ENCODE results near the gene CFAP221.

The CFAP221 gene

DNA sequence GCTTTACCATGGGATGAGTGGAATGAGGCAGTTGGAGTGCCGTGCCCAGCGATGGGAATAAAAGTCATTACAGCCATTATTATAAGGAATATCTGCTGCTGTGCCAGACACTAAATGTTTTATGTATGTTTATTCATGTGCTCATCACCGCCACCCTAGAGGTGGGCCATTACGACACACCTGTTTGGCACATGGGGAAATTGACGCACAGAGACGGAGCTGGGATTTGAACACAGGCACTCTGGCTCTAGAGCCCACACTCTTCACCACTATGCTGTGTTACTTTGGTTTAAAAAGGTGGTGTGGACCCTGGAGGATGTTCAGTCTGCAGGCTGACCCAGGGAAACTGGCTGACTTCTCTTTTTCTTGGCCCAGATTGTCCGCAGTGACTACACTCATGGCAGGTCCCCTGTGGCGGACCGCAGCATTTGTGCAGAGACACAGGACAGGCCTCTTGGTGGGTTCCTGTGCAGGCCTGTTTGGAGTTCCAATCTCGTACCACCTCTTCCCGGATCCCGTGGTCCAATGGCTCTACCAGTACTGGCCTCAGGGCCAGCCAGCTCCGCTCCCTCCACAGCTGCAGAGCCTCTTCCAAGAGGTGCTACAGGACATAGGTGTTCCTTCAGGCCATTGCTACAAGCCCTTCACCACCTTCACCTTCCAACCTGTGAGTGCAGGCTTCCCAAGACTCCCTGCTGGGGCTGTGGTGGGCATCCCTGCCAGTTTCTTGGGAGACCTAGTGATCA, 136.4 kb downstream of the CFAP221 start:
- no peak overlapping the region for H3K9ac ChIP-seq (ENCODE audit: low read depth, low read length)
- no peaks in the 10 kb centered on the region; the same call in 1 of the 2 replicates for H3K36me3 ChIP-seq (ENCODE audit: insufficient read depth, low read length)
- H3K4me1 ChIP-seq (ENCODE audit: insufficient read depth, low read length): peaks cover 17% of the 10 kb centered on the region
- no peaks in the 10 kb centered on the region for H3K9me3 ChIP-seq (ENCODE audit: control insufficient read depth, insufficient read depth, low read length)

DNA sequence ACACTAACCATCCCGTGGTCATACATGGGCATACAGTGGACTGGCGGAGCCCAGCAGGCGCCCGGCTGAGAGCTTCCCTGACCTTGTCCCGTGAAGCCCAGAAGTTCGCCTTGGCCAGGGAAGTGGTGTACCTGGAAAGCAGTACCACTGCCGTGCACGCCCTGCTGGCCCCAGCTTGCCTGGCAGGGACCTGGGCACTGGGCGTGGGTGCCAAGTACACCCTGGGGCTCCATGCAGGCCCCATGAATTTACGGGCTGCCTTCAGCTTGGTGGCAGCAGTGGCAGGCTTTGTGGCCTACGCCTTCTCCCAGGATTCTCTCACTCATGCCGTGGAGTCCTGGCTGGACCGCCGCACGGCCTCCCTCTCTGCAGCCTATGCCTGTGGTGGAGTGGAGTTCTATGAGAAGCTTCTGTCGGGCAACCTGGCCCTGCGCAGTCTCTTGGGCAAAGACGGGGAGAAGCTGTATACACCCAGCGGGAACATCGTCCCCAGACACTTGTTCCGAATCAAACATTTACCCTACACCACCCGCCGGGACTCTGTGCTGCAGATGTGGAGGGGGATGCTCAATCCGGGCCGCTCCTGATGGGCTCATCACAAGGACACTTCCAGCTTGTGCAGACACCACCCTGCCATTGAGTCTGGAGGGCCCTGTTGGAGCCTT, 137.1 kb downstream of the CFAP221 start:
- Histone ChIP-seq H3K9me3 (ENCODE audit: control insufficient read depth, insufficient read depth, low read length) (no peaks in the 10 kb centered on the region), H3K4me1 (ENCODE audit: insufficient read depth, low read length) (peaks cover 17% of the 10 kb centered on the region), H3K9ac (ENCODE audit: low read depth, low read length) (no peak overlapping the region), H3K36me3 (ENCODE audit: insufficient read depth, low read length) (no peaks in the 10 kb centered on the region; the same call in 1 of the 2 replicates)

GRCh38 chr2:119681868-119682220, 137.6 kb downstream of the CFAP221 start:
- Histone ChIP-seq H3K36me3 (ENCODE audit: insufficient read depth, low read length) (no peaks in the 10 kb centered on the region; the same call in 1 of the 2 replicates), H3K9ac (ENCODE audit: low read depth, low read length) (no peak overlapping the region), H3K4me1 (ENCODE audit: insufficient read depth, low read length) (peaks cover 17% of the 10 kb centered on the region), H3K9me3 (ENCODE audit: control insufficient read depth, insufficient read depth, low read length) (no peaks in the 10 kb centered on the region)

DNA sequence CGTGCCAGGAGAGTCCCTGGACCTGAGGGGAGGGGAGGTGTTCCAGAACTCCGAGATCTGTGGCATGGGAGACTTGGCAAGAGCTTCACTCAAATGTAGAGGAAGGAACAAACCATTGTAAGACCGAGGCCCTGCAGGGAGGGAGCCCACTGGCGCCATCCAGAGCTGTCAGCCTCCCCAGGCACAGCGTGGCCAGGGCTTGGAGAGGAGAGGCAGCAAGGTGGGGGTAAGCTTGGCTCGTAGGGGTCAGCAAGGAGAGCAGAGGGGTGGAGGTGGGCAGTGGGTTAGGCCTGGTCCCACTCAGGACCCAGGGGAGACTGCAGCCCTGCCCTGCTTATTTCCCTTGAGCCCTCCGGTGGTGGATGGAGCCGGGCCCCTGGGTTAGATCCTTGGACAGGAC, 138.3 kb downstream of the CFAP221 start:
- Histone ChIP-seq H3K9me3 (ENCODE audit: control insufficient read depth, insufficient read depth, low read length) (no peaks in the 10 kb centered on the region), H3K36me3 (ENCODE audit: insufficient read depth, low read length) (no peaks in the 10 kb centered on the region; the same call in 1 of the 2 replicates), H3K4me1 (ENCODE audit: insufficient read depth, low read length) (peaks cover 17% of the 10 kb centered on the region), H3K9ac (ENCODE audit: low read depth, low read length) (no peak overlapping the region)

GRCh38 chr2:119683074-119683712, 138.9 kb downstream of the CFAP221 start:
- Histone ChIP-seq H3K4me1 (ENCODE audit: insufficient read depth, low read length) (peaks cover 17% of the 10 kb centered on the region), H3K9ac (ENCODE audit: low read depth, low read length) (peak overlapping the region; percentile 22; the same call in 1 of the 2 replicates), H3K9me3 (ENCODE audit: control insufficient read depth, insufficient read depth, low read length) (no peaks in the 10 kb centered on the region), H3K36me3 (ENCODE audit: insufficient read depth, low read length) (no peaks in the 10 kb centered on the region; the same call in 1 of the 2 replicates)

DNA sequence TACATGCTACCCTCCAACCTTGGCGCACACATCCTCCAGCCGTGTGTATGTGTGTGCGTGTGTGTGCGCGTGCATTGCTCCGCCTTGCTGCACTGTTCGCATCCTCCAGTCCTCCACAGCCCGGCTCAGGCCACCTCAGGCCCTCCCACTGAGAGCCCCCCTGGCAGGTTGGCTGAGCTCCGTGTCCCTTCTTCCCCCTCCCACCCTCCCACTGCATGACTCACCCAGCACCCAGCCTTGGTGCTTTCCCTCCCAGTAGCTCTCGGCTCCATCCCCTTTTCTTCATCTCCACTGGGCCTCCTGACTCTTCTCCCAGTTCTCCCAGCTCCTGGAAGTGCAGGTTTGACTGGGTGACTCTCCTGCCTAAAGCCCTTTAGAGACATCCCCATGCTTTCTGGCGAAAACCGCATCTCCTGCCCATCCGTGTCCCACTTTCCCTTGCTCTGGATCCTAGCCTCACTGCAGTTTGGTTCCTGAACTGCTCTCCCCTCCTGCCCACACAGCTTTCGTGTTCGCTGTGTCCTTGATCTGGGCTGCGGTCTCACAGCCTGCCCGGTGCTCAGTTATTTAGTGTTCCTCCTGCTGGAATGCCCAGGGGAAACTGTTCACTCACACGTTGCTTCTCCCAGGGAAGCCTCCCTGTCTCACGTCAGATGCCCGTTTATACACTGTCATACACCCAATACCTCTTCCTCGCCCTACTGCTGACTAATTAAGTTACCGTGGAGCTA, 139.6 kb downstream of the CFAP221 start:
- Histone ChIP-seq H3K9me3 (ENCODE audit: control insufficient read depth, insufficient read depth, low read length) (no peaks in the 10 kb centered on the region), H3K4me1 (ENCODE audit: insufficient read depth, low read length) (peaks cover 17% of the 10 kb centered on the region), H3K36me3 (ENCODE audit: insufficient read depth, low read length) (no peaks in the 10 kb centered on the region; the same call in 1 of the 2 replicates), H3K9ac (ENCODE audit: low read depth, low read length) (peak overlapping the region; percentile 22; the same call in 1 of the 2 replicates)

- peak overlapping the region; percentile 22; the same call in 1 of the 2 replicates for H3K9ac ChIP-seq (ENCODE audit: low read depth, low read length)
- peaks cover 17% of the 10 kb centered on the region for H3K4me1 ChIP-seq (ENCODE audit: insufficient read depth, low read length)
- no peaks in the 10 kb centered on the region for H3K9me3 ChIP-seq (ENCODE audit: control insufficient read depth, insufficient read depth, low read length)
- no peaks in the 10 kb centered on the region; the same call in 1 of the 2 replicates for H3K36me3 ChIP-seq (ENCODE audit: insufficient read depth, low read length)
Observed at GRCh38 chr2:119684518-119684917, 140.3 kb downstream of the CFAP221 start.

DNA sequence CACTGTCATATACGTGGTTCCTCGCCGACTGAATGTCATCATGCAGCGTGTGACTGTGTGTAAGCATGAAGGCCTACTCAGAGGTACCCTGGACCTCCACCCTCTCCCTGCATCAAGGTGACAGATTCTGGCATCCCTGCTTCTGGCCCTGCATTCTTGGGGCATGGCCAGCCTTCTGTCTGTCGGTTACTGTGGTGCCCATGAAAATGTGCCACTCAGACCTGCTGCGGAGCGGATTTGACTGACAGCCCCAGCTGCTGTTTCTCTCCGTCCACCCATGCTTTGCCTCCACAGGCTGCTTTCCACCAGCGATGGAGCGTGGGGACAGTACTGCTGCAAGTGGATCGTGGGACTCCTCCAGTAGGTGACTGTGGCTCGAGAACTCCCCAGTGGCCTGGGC, 144.4 kb downstream of the CFAP221 start:
- Histone ChIP-seq H3K9ac (ENCODE audit: low read depth, low read length) (no peak overlapping the region), H3K9me3 (ENCODE audit: control insufficient read depth, insufficient read depth, low read length) (no peaks in the 10 kb centered on the region), H3K4me1 (ENCODE audit: insufficient read depth, low read length) (peaks cover 9% of the 10 kb centered on the region), H3K36me3 (ENCODE audit: insufficient read depth, low read length) (no peaks in the 10 kb centered on the region)

DNA sequence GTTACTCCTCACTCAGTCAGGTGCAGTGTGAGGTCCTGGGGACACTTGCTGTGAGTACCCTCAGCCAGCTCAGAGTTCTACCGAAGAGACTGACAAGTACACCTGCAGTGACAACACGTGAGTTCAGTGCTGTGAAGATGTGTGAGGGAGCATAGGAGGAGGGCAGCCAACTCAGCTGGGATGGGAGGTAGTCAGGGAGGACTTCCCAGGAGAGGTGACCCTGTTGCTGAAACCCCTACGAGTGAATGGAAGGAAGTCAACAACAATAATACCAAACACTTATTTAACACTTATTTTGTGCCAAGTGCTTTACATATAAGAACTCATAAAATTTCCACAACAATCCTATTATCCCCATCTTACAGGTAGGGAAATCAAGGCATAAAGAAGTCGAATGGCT, 145.0 kb downstream of the CFAP221 start:
- Histone ChIP-seq H3K36me3 (ENCODE audit: insufficient read depth, low read length) (no peaks in the 10 kb centered on the region), H3K4me1 (ENCODE audit: insufficient read depth, low read length) (peaks cover 10% of the 10 kb centered on the region), H3K9ac (ENCODE audit: low read depth, low read length) (no peak overlapping the region), H3K9me3 (ENCODE audit: control insufficient read depth, insufficient read depth, low read length) (no peaks in the 10 kb centered on the region)

- H3K36me3 ChIP-seq (ENCODE audit: insufficient read depth, low read length): no peaks in the 10 kb centered on the region
- H3K4me1 ChIP-seq (ENCODE audit: insufficient read depth, low read length): peaks cover 17% of the 10 kb centered on the region
- H3K9me3 ChIP-seq (ENCODE audit: control insufficient read depth, insufficient read depth, low read length): no peaks in the 10 kb centered on the region
- no peak overlapping the region for H3K9ac ChIP-seq (ENCODE audit: low read depth, low read length)
Observed at GRCh38 chr2:119691189-119691588, 146.9 kb downstream of the CFAP221 start.

- no peaks in the 10 kb centered on the region for H3K9me3 ChIP-seq (ENCODE audit: control insufficient read depth, insufficient read depth, low read length)
- H3K36me3 ChIP-seq (ENCODE audit: insufficient read depth, low read length): no peaks in the 10 kb centered on the region
- H3K9ac ChIP-seq (ENCODE audit: low read depth, low read length): no peak overlapping the region
- peaks cover 17% of the 10 kb centered on the region for H3K4me1 ChIP-seq (ENCODE audit: insufficient read depth, low read length)
Observed at GRCh38 chr2:119691651-119692245, 147.5 kb downstream of the CFAP221 start.

GRCh38 chr2:119692310-119692709, 148.1 kb downstream of the CFAP221 start:
- H3K36me3 ChIP-seq (ENCODE audit: insufficient read depth, low read length): no peaks in the 10 kb centered on the region
- no peak overlapping the region for H3K9ac ChIP-seq (ENCODE audit: low read depth, low read length)
- H3K4me1 ChIP-seq (ENCODE audit: insufficient read depth, low read length): peaks cover 19% of the 10 kb centered on the region
- H3K9me3 ChIP-seq (ENCODE audit: control insufficient read depth, insufficient read depth, low read length): no peaks in the 10 kb centered on the region

DNA sequence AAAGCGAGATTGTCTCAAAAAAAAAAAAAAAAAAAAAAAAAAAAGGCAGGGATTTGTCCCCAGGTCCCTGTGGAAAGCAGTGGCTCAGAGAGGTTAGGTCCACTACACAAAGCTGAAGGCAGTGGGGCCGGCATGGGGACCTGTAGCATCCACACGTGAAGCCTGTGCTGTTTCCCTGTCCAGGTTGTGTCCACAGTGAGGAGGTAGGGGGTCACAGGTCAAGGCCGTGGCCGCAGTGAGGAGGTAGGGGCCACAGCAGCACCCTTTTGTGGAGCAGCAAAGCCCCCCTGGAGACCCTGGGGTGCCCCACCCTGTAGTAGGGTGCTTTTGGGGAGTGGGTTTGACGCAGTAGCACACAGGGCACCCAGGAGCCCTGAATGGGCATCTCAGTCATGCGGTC, 148.7 kb downstream of the CFAP221 start:
- Histone ChIP-seq H3K4me1 (ENCODE audit: insufficient read depth, low read length) (peaks cover 19% of the 10 kb centered on the region), H3K36me3 (ENCODE audit: insufficient read depth, low read length) (no peaks in the 10 kb centered on the region), H3K9me3 (ENCODE audit: control insufficient read depth, insufficient read depth, low read length) (no peaks in the 10 kb centered on the region), H3K9ac (ENCODE audit: low read depth, low read length) (no peak overlapping the region)

- Histone ChIP-seq H3K36me3 (ENCODE audit: insufficient read depth, low read length) (no peaks in the 10 kb centered on the region), H3K9me3 (ENCODE audit: control insufficient read depth, insufficient read depth, low read length) (no peaks in the 10 kb centered on the region), H3K9ac (ENCODE audit: low read depth, low read length) (no peak overlapping the region), H3K4me1 (ENCODE audit: insufficient read depth, low read length) (peaks cover 24% of the 10 kb centered on the region)
Observed at GRCh38 chr2:119693567-119693966, 149.3 kb downstream of the CFAP221 start.
